NCI-H82 treated with DMSO at 0.1 percent for 48 hours (cell line): ENCODE results near the gene ZNF655.
A peak's percentile ranks its signal among the peaks of the same experiment; 100 is the strongest.
"Not testable (repeated sequence)": the region's sequence is repeated elsewhere in the genome, so short reads cannot be mapped to it uniquely, and the experiment has no call there.

ENCODE experiments used
- DNase-seq: peaks from one replicate; lab custom pipeline; 2025; ENCODE audit not compliant: unreplicated experiment; lab: John Stamatoyannopoulos, UW

The ZNF655 gene

GRCh38 chr7:99560834-99561736 lies 2.6 kb downstream of the ZNF655 start:
- no peak for DNase-seq

GRCh38 chr7:99561737-99562051 lies 3.3 kb downstream of the ZNF655 start:
- DNase-seq, result no peak

GRCh38 chr7:99562114-99562784 lies 3.8 kb downstream of the ZNF655 start:
- DNase-seq, result no peak

GRCh38 chr7:99562832-99563231 lies 4.4 kb downstream of the ZNF655 start:
- DNase-seq, result no peak

GRCh38 chr7:99563650-99564049 lies 5.2 kb downstream of the ZNF655 start:
- no peak for DNase-seq

- DNase-seq, result not testable (repeated sequence)
Observed at GRCh38 chr7:99568770-99569169, 10.3 kb downstream of the ZNF655 start.

GRCh38 chr7:99571768-99572167 lies 13.3 kb downstream of the ZNF655 start:
- DNase-seq, result no peak

GRCh38 chr7:99573257-99573656 lies 14.8 kb downstream of the ZNF655 start:
- DNase-seq, result no peak

GRCh38 chr7:99576251-99576650 lies 17.8 kb downstream of the ZNF655 start:
- no peak for DNase-seq

GRCh38 chr7:99579281-99579955 lies 21.0 kb downstream of the ZNF655 start:
- DNase-seq, result no peak

GRCh38 chr7:99579956-99580777 lies 21.7 kb downstream of the ZNF655 start:
- peak; percentile 19 for DNase-seq

GRCh38 chr7:99580778-99581332 lies 22.4 kb downstream of the ZNF655 start:
- not testable (repeated sequence) for DNase-seq

GRCh38 chr7:99588868-99589267 lies 30.4 kb downstream of the ZNF655 start:
- DNase-seq, result no peak

GRCh38 chr7:99594948-99595745 lies 36.7 kb downstream of the ZNF655 start:
- DNase-seq, result no peak

GRCh38 chr7:99596408-99596955 lies 38.0 kb downstream of the ZNF655 start:
- no peak for DNase-seq

GRCh38 chr7:99597762-99598501 lies 39.5 kb downstream of the ZNF655 start, which contains the start of gene TMEM225B:
TMEM225B (plus strand) TSS chr7:99598267; CDS start chr7:99604389, 6,122 bp downstream.
- DNase-seq, result no peak

GRCh38 chr7:99599836-99600235 lies 41.4 kb downstream of the ZNF655 start:
- DNase-seq, result no peak

- no peak for DNase-seq
Observed at GRCh38 chr7:99601656-99602310, 43.3 kb downstream of the ZNF655 start.
